Stimulated activated memory B cell treated with anti-CD40 and anti-IgM and Interleukin-4, amounts not matched to agents 10 μg/mL and 1 μg/mL and 100 μg/mL, for 72 hours (primary cell): ENCODE results near the gene NDP.
"Not testable (repeated sequence)": the region's sequence is repeated elsewhere in the genome, so short reads cannot be mapped to it uniquely, and the experiment has no call there.

ENCODE experiments used
- ATAC-seq: fragments of 150-1000 bp; cut with Tn5 transposase; 2 replicates; pipeline ENCODE4 v1.10.0; 2021
- H3K27ac Mint-ChIP-seq: one replicate; pipeline ENCODE4 v1.8.0; 2022; ENCODE audit warnings: mild to moderate bottlenecking, mixed read lengths
- H3K27me3 Mint-ChIP-seq: one replicate; pipeline ENCODE4 v1.8.0; 2022; ENCODE audit warnings: mixed read lengths
- H3K36me3 Mint-ChIP-seq: one replicate; pipeline ENCODE4 v1.8.0; 2022; ENCODE audit warnings: mixed read lengths
- H3K4me1 Mint-ChIP-seq: one replicate; pipeline ENCODE4 v1.8.0; 2022; ENCODE audit warnings: mixed read lengths
- H3K4me3 Mint-ChIP-seq: one replicate; pipeline ENCODE4 v1.8.0; 2022; ENCODE audit warnings: mild to moderate bottlenecking, moderate library complexity, mixed read lengths
- H3K9me3 Mint-ChIP-seq: one replicate; pipeline ENCODE4 v1.8.0; 2022; ENCODE audit warnings: mixed read lengths

NDP gene

DNA sequence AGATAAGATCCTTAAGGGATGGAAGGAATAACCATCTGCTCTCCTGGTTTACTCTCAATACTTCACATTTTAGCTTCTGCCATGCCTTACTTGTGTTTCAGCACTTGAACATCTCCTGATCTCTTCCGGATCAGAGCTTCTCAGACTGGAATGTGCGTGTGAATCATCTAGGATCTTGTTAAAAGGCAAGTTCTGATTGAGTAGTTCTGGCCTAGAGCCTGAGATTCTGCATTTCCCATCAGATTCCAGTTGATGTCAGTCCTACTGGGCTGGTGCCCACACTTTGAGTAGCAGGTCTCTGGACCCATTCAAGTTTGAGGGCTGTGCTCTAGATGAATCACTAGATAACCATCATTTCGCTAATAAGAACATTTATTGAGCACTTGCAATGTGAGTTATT, 20.0 kb downstream of the NDP start:
- Mint-ChIP-seq H3K9me3 (no peaks in the 10 kb centered on the region), H3K4me3 (no peak overlapping the region), H3K36me3 (no peaks in the 10 kb centered on the region), H3K27me3 (peaks cover 8% of the 10 kb centered on the region), H3K4me1 (no peaks in the 10 kb centered on the region), H3K27ac (no peak overlapping the region)
- no peak for ATAC-seq

DNA sequence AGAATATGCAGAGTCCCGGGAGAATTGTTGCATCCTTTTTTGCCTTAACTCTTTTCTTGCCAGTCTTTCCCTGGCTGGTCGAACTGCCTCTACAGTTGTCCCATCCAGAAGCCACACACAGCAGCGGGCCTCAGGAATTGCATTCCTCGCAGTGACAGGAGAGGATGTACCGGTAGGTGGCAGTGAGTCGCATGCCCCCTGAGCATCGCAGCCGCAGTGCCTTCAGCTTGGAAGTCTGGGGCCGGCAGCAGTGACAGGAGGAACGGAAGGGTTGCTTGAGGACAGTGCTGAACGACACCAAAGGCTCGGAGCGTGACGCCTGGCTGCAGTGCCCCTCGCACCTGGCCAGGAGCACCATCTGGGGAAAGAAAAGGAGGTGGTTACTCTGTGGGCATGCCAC, 23.5 kb downstream of the NDP start:
- H3K27ac Mint-ChIP-seq = no peak overlapping the region
- no peaks in the 10 kb centered on the region for H3K9me3 Mint-ChIP-seq
- no peak overlapping the region for H3K4me3 Mint-ChIP-seq
- peaks cover 8% of the 10 kb centered on the region for H3K27me3 Mint-ChIP-seq
- no peaks in the 10 kb centered on the region for H3K36me3 Mint-ChIP-seq
- H3K4me1 Mint-ChIP-seq = no peaks in the 10 kb centered on the region
- no peak for ATAC-seq

GRCh38 chrX:43940816-43941474, 32.2 kb downstream of the NDP start:
- no peak for ATAC-seq
- Mint-ChIP-seq H3K4me3 (no peak overlapping the region), H3K27ac (no peak overlapping the region), H3K36me3 (no peaks in the 10 kb centered on the region), H3K9me3 (no peaks in the 10 kb centered on the region), H3K27me3 (no peaks in the 10 kb centered on the region), H3K4me1 (no peaks in the 10 kb centered on the region)

DNA sequence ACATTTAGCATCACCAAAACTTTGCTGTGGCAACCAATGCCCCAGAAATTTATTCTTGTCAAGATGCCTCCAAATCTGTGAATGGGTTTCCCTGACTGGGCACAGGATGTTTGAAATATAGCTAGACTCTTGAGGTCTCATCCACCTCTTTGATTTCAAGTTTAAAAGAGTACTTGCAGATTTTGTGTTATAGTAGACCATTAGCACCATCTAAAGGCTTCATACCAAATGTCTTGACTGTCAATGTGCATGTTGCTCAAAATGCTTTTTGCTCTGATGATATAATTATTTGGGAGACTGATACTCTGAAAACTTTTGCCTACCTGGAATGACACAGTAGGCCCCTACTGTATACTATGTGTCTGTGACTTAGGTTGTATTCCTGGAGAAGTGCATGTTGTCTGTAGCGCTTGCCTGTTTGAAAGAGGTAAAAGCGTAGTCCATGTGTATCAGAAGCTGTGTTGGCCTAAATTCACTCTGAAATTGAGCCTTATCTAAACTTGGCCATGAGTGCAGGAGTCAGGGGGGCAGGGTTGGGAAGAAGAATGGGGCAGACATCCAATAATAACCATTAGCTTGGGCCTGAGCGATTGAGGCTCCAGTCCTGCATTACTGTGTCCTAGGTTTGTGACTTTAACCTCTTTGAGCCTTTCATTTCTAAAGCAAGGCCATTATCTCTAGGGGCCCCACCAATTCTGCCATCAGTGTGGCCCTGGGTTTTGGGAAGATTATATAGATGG, 33.8 kb downstream of the NDP start:
- Mint-ChIP-seq H3K9me3 (no peaks in the 10 kb centered on the region), H3K36me3 (no peaks in the 10 kb centered on the region), H3K27me3 (no peaks in the 10 kb centered on the region), H3K4me1 (no peaks in the 10 kb centered on the region), H3K4me3 (no peak overlapping the region), H3K27ac (no peak overlapping the region)
- ATAC-seq = no peak

GRCh38 chrX:43922032-43922431, 51.2 kb downstream of the NDP start:
- H3K27me3 Mint-ChIP-seq, H3K4me1 Mint-ChIP-seq, H3K4me3 Mint-ChIP-seq, H3K9me3 Mint-ChIP-seq, H3K27ac Mint-ChIP-seq, ATAC-seq, H3K36me3 Mint-ChIP-seq: not testable (repeated sequence)

DNA sequence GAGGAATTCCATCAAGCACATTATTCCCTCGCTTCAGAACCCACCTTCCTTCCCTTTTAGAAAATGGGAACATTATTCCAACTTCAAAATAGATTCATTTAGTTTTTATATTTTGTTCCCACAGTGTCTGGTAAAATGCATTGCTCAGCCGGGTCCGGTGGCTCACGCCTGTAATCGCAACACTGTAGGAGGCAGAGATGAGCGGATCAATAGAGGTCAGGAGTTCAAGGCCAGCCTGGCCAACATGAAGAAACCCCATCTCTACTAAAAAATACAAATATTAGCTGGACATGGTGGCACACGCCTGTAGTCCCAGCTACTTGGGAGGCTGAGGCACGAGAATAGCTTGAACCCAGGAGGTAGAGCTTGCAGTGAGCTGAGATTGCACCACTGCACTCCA, 62.4 kb downstream of the NDP start:
- H3K4me3 Mint-ChIP-seq, ATAC-seq, H3K27ac Mint-ChIP-seq, H3K36me3 Mint-ChIP-seq, H3K27me3 Mint-ChIP-seq, H3K9me3 Mint-ChIP-seq, H3K4me1 Mint-ChIP-seq: not testable (repeated sequence)

GRCh38 chrX:43910012-43910411, 63.2 kb downstream of the NDP start:
- H3K27ac Mint-ChIP-seq = no peak overlapping the region
- H3K4me3 Mint-ChIP-seq = no peak overlapping the region
- H3K36me3 Mint-ChIP-seq = no peaks in the 10 kb centered on the region

DNA sequence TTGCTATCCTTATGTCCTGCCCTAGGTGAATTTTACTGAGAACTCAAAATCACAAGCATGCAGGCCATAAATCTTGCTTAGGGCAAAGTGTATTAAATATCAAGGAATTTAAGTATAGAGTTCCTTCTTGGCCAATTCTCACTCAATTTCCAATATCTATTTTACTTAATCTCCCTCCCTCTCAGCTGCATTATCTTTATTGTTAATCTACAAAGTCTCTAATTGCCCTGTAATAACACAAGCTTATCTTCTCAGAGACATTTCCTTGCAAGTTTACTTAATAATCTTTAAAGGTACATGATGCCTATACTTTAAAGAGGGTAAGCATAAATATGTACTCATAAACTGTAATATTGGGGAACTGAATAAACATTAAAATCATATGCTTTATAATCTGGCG, 64.0 kb downstream of the NDP start:
- H3K27me3 Mint-ChIP-seq = no peaks in the 10 kb centered on the region
- H3K4me1 Mint-ChIP-seq = no peaks in the 10 kb centered on the region
- H3K36me3 Mint-ChIP-seq = no peaks in the 10 kb centered on the region
- no peaks in the 10 kb centered on the region for H3K9me3 Mint-ChIP-seq
- no peak overlapping the region for H3K27ac Mint-ChIP-seq
- H3K4me3 Mint-ChIP-seq = no peak overlapping the region
- ATAC-seq = no peak

More at GRCh38 chrX:43910012-43910411, 63.2 kb downstream of the NDP start:
- Mint-ChIP-seq H3K9me3 (no peaks in the 10 kb centered on the region), H3K27me3 (no peaks in the 10 kb centered on the region), H3K4me1 (no peaks in the 10 kb centered on the region)
- ATAC-seq = no peak

- Mint-ChIP-seq H3K4me3 (no peak overlapping the region), H3K27me3 (no peaks in the 10 kb centered on the region), H3K4me1 (no peaks in the 10 kb centered on the region), H3K9me3 (no peaks in the 10 kb centered on the region), H3K36me3 (no peaks in the 10 kb centered on the region), H3K27ac (no peak overlapping the region)
- ATAC-seq = no peak
These were observed 73.0 kb downstream of the NDP start for GRCh38 chrX:43899878-43900815.
